ENCODE results near the gene DNAH17.

The DNAH17 gene

GRCh38 chr17:78400581-78401240, 176.5 kb downstream of the DNAH17 start:
- Histone ChIP-seq H3K27me3 (ENCODE audit: control insufficient read depth, insufficient read depth, low read length) (no peaks in the 10 kb centered on the region), H3K4me3 (ENCODE audit: low read depth, low read length) (no peak overlapping the region), H3K9ac (no peak overlapping the region), H3K4me2 (ENCODE audit: low read length) (no peak overlapping the region), H3K36me3 (ENCODE audit: control insufficient read depth, insufficient read depth, low read length) (no peaks in the 10 kb centered on the region), H3K27ac (no peak overlapping the region), H3K79me2 (peaks cover 71% of the 10 kb centered on the region), H2AFZ (no peak overlapping the region), H3K9me3 (ENCODE audit: control insufficient read depth, low read length) (no peaks in the 10 kb centered on the region), H3K4me1 (no peaks in the 10 kb centered on the region)
- TF ChIP-seq, protein P1, sequence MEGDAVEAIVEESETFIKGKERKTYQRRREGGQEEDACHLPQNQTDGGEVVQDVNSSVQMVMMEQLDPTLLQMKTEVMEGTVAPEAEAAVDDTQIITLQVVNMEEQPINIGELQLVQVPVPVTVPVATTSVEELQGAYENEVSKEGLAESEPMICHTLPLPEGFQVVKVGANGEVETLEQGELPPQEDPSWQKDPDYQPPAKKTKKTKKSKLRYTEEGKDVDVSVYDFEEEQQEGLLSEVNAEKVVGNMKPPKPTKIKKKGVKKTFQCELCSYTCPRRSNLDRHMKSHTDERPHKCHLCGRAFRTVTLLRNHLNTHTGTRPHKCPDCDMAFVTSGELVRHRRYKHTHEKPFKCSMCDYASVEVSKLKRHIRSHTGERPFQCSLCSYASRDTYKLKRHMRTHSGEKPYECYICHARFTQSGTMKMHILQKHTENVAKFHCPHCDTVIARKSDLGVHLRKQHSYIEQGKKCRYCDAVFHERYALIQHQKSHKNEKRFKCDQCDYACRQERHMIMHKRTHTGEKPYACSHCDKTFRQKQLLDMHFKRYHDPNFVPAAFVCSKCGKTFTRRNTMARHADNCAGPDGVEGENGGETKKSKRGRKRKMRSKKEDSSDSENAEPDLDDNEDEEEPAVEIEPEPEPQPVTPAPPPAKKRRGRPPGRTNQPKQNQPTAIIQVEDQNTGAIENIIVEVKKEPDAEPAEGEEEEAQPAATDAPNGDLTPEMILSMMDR (IDR thresholded peaks at IDR 0.05): no peak

GRCh38 chr17:78399693-78400144, 177.5 kb downstream of the DNAH17 start:
- peaks cover 72% of the 10 kb centered on the region for H3K79me2 ChIP-seq
- H3K9ac ChIP-seq: no peak overlapping the region
- no peaks in the 10 kb centered on the region for H3K27me3 ChIP-seq (ENCODE audit: control insufficient read depth, insufficient read depth, low read length)
- TF ChIP-seq, protein P1 (IDR thresholded peaks at IDR 0.05): no peak
- H3K4me1 ChIP-seq: no peaks in the 10 kb centered on the region
- no peaks in the 10 kb centered on the region for H3K36me3 ChIP-seq (ENCODE audit: control insufficient read depth, insufficient read depth, low read length)
- no peaks in the 10 kb centered on the region for H3K9me3 ChIP-seq (ENCODE audit: control insufficient read depth, low read length)
- H3K4me2 ChIP-seq (ENCODE audit: low read length): no peak overlapping the region
- no peak overlapping the region for H2AFZ ChIP-seq
- no peak overlapping the region for H3K27ac ChIP-seq
- no peak overlapping the region for H3K4me3 ChIP-seq (ENCODE audit: low read depth, low read length)

GRCh38 chr17:78399028-78399692, 178.0 kb downstream of the DNAH17 start:
- Histone ChIP-seq H3K4me1 (peaks cover 3% of the 10 kb centered on the region), H3K27me3 (ENCODE audit: control insufficient read depth, insufficient read depth, low read length) (no peaks in the 10 kb centered on the region), H2AFZ (no peak overlapping the region), H3K36me3 (ENCODE audit: control insufficient read depth, insufficient read depth, low read length) (no peaks in the 10 kb centered on the region), H3K9ac (no peak overlapping the region), H3K4me3 (ENCODE audit: low read depth, low read length) (no peak overlapping the region), H3K4me2 (ENCODE audit: low read length) (no peak overlapping the region), H3K27ac (no peak overlapping the region), H3K9me3 (ENCODE audit: control insufficient read depth, low read length) (no peaks in the 10 kb centered on the region), H3K79me2 (peaks cover 74% of the 10 kb centered on the region)
- TF ChIP-seq, protein P1 (IDR thresholded peaks at IDR 0.05): no peak

GRCh38 chr17:78398390-78398789, 178.8 kb downstream of the DNAH17 start:
- Histone ChIP-seq H3K4me3 (ENCODE audit: low read depth, low read length) (no peak overlapping the region), H3K4me2 (ENCODE audit: low read length) (no peak overlapping the region), H3K27me3 (ENCODE audit: control insufficient read depth, insufficient read depth, low read length) (no peaks in the 10 kb centered on the region), H3K27ac (no peak overlapping the region), H3K36me3 (ENCODE audit: control insufficient read depth, insufficient read depth, low read length) (no peaks in the 10 kb centered on the region), H3K9me3 (ENCODE audit: control insufficient read depth, low read length) (no peaks in the 10 kb centered on the region), H3K4me1 (peaks cover 4% of the 10 kb centered on the region), H3K9ac (no peak overlapping the region), H3K79me2 (peaks cover 73% of the 10 kb centered on the region), H2AFZ (no peak overlapping the region)
- TF ChIP-seq, protein P1 (IDR thresholded peaks at IDR 0.05): no peak
